IPS-20b (cell line): ENCODE data around the gene IBA57.
"Not testable (repeated sequence)": the region's sequence is repeated elsewhere in the genome, so short reads cannot be mapped to it uniquely, and the experiment has no call there.

Source experiments
- H3K27ac ChIP-seq: one replicate; pipeline ENCODE4 v1.5.1; 2013; ENCODE audit warnings: low read length
- H3K27me3 ChIP-seq: 2 replicates; pipeline ENCODE4 v1.6.1; 2013; ENCODE audit warnings: mild to moderate bottlenecking, low read length, inconsistent platforms; ENCODE audit not compliant: insufficient read depth
- H3K36me3 ChIP-seq: 2 replicates; pipeline ENCODE4 v1.6.1; 2013; ENCODE audit warnings: low read depth, mild to moderate bottlenecking, inconsistent platforms, low read length, moderate library complexity; ENCODE audit not compliant: insufficient read depth
- H3K4me1 ChIP-seq: 2 replicates; pipeline ENCODE4 v1.6.1; 2013; ENCODE audit warnings: mild to moderate bottlenecking, control low read depth, inconsistent platforms, low read length, moderate library complexity; ENCODE audit not compliant: insufficient read depth
- H3K4me3 ChIP-seq: 2 replicates; pipeline ENCODE4 v1.5.1; 2013; ENCODE audit warnings: mild to moderate bottlenecking, low read length, inconsistent platforms
- H3K9ac ChIP-seq: 2 replicates; pipeline ENCODE4 v1.6.1; 2013; ENCODE audit warnings: low read depth, mild to moderate bottlenecking, inconsistent platforms, low read length, moderate library complexity
- H3K9me3 ChIP-seq: 2 replicates; pipeline ENCODE4 v1.6.1; 2013; ENCODE audit warnings: mild to moderate bottlenecking, low read depth, low read length, inconsistent platforms; ENCODE audit not compliant: insufficient read depth

The IBA57 gene

DNA sequence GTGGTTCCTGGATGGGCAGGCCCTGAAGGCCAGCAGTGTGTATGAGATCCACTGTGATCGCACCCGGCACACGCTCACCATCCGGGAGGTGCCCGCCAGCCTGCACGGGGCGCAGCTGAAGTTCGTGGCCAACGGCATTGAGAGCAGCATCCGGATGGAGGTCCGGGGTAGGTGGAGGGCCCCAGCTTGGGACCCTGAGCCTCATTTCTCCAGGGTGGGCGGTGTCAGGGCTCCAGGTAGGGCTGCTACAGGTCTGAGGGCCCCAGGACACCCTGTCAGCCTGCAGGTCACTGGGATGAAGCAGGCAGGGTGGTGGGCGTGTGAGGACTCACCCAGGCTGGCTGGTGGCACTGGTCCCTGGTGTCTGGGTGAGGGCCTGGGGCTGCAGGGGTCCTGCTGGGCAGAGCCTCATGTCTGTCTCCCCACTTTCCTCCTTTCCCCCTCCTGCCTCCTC is 50.1 kb downstream of the IBA57 start:
- peaks cover 57% of the 10 kb centered on the region for H3K36me3 ChIP-seq

DNA sequence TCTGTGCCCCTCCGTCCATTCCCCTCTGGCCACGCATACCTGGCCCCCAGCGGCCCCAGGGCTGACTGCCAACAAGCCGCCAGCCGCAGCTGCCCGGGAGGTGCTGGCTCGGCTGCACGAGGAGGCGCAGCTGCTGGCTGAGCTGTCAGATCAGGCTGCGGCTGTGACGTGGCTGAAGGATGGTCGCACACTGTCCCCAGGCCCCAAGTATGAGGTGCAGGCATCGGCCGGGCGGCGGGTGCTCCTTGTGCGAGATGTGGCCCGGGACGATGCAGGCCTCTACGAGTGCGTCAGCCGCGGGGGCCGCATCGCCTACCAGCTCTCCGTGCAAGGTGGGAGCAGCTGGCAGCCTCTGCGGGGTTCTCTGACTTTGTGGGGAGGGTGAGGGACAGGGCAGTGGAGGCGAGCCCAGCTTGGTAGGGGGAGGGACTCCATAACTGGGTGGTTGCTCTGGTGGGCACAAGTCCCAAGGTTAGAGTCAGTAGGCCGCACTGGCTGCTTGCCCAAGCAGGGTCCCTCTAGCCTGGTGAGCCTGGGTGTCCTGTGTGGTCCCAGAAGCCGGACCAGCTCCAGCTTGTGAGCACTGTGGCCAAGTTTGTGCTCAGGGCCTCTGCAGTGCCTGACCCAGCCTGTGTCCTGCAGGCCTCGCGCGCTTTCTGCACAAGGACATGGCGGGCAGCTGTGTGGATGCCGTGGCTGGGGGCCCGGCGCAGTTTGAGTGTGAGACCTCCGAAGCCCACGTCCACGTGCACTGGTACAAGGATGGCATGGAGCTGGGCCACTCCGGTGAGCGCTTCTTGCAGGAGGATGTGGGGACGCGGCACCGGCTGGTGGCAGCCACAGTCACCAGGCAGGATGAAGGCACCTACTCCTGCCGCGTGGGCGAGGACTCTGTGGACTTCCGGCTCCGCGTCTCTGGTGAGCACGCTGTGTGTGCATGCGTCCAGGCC is 51.0 kb downstream of the IBA57 start:
- Histone ChIP-seq H3K27ac (no peak overlapping the region), H3K9ac (no peak overlapping the region), H3K9me3 (no peaks in the 10 kb centered on the region), H3K36me3 (peaks cover 60% of the 10 kb centered on the region), H3K27me3 (no peaks in the 10 kb centered on the region), H3K4me1 (no peaks in the 10 kb centered on the region; the same call in 1 of the 2 replicates), H3K4me3 (no peak overlapping the region)

More for the DNA sequence above, 50.1 kb downstream of the IBA57 start:
- Histone ChIP-seq H3K4me1 (no peaks in the 10 kb centered on the region; the same call in 1 of the 2 replicates), H3K9me3 (no peaks in the 10 kb centered on the region), H3K4me3 (no peak overlapping the region), H3K27me3 (no peaks in the 10 kb centered on the region), H3K27ac (no peak overlapping the region), H3K9ac (no peak overlapping the region)

GRCh38 chr1:228217551-228218344 is 52.1 kb downstream of the IBA57 start:
- no peak overlapping the region for H3K9ac ChIP-seq
- H3K4me1 ChIP-seq = no peaks in the 10 kb centered on the region; the same call in 1 of the 2 replicates
- no peak overlapping the region for H3K27ac ChIP-seq
- no peaks in the 10 kb centered on the region for H3K9me3 ChIP-seq
- H3K27me3 ChIP-seq = no peaks in the 10 kb centered on the region
- no peak overlapping the region for H3K4me3 ChIP-seq
- H3K36me3 ChIP-seq = peaks cover 60% of the 10 kb centered on the region

- Histone ChIP-seq H3K27ac (no peak overlapping the region), H3K4me1 (no peaks in the 10 kb centered on the region; the same call in 1 of the 2 replicates), H3K36me3 (peaks cover 60% of the 10 kb centered on the region), H3K4me3 (no peak overlapping the region), H3K9me3 (no peaks in the 10 kb centered on the region), H3K27me3 (no peaks in the 10 kb centered on the region), H3K9ac (no peak overlapping the region)
Observed at GRCh38 chr1:228218513-228219244, 53.1 kb downstream of the IBA57 start.

- Histone ChIP-seq H3K4me1 (no peaks in the 10 kb centered on the region; the same call in 1 of the 2 replicates), H3K27ac (no peak overlapping the region), H3K36me3 (peaks cover 60% of the 10 kb centered on the region), H3K4me3 (no peak overlapping the region), H3K9me3 (no peaks in the 10 kb centered on the region), H3K9ac (no peak overlapping the region), H3K27me3 (no peaks in the 10 kb centered on the region)
Observed at GRCh38 chr1:228219245-228219961, 53.8 kb downstream of the IBA57 start.

- Histone ChIP-seq H3K4me1 (no peaks in the 10 kb centered on the region), H3K9me3 (no peaks in the 10 kb centered on the region), H3K27ac (no peak overlapping the region), H3K36me3 (peaks cover 63% of the 10 kb centered on the region), H3K9ac (no peak overlapping the region), H3K27me3 (no peaks in the 10 kb centered on the region), H3K4me3 (no peak overlapping the region)
Observed at GRCh38 chr1:228219962-228220780, 54.6 kb downstream of the IBA57 start.

GRCh38 chr1:228221097-228221496 is 55.5 kb downstream of the IBA57 start:
- H3K36me3 ChIP-seq = peaks cover 63% of the 10 kb centered on the region
- H3K9ac ChIP-seq, H3K27me3 ChIP-seq, H3K4me1 ChIP-seq, H3K4me3 ChIP-seq, H3K27ac ChIP-seq, H3K9me3 ChIP-seq: not testable (repeated sequence)

- no peak overlapping the region for H3K27ac ChIP-seq
- no peaks in the 10 kb centered on the region for H3K27me3 ChIP-seq
- H3K4me3 ChIP-seq = no peak overlapping the region
- H3K4me1 ChIP-seq = no peaks in the 10 kb centered on the region
- no peak overlapping the region for H3K9ac ChIP-seq
- no peaks in the 10 kb centered on the region for H3K9me3 ChIP-seq
- H3K36me3 ChIP-seq = peaks cover 65% of the 10 kb centered on the region
Observed at GRCh38 chr1:228222548-228222947, 56.9 kb downstream of the IBA57 start.

DNA sequence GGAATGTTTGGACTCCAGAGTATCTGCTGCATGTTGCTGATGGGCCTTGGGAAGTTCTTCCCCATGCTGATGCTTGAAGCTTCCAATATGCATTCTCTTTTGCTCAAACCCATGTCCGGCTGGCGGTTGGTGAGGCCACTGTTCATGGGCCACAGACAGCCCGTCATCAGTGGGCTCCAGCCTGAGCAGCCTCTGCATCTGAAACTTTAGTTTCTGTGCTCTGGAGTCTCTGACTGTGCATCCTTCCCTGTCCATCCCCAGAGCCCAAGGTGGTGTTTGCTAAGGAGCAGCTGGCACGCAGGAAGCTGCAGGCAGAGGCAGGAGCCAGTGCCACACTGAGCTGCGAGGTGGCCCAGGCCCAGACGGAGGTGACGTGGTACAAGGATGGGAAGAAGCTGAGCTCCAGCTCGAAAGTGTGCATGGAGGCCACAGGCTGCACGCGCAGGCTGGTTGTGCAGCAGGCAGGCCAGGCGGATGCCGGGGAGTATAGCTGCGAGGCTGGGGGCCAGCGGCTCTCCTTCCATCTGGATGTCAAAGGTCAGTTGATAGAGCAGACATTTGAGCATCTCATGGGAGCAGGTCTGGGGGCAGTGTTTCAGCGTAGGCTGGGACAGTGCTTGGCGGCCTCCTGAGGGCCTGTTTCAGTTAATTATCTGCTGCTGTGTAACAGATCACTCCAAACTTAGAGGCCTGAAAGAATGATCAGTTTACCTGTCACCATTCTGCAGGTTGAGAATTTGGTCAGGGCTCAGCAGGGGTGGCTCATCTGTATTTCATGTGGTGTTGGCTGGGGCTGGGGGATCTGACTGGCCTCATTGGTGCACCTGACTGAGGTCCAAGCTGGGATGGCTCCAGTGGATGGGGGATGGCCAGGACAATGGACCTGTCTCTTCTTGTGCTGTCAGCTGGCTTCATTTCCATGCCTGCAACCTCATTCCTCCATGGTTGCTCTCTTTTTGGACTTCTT is 58.9 kb downstream of the IBA57 start:
- Histone ChIP-seq H3K36me3 (peaks cover 62% of the 10 kb centered on the region), H3K27me3 (no peaks in the 10 kb centered on the region), H3K4me1 (no peaks in the 10 kb centered on the region), H3K4me3 (no peak overlapping the region), H3K9me3 (no peaks in the 10 kb centered on the region), H3K9ac (no peak overlapping the region), H3K27ac (no peak overlapping the region)
